Ovary (tissue), 9 donors: ENCODE measurements around the gene CRIM1. TPM values are rescaled to one million over a fixed set of nuclear protein-coding genes. Genes with fewer than 3 reads are reported as not detected.

Experiments used
- DNase-seq, 5 donors: peaks; one replicate each; pipeline ENCODE4 v3.0.0-alpha.2; 2019 to 2020
- H3K27ac ChIP-seq, 2 donors: fragments of 200-600 bp; one replicate each; pipeline versions ENCODE4 v1.5.1 to v1.8.0; 2019 to 2022
- H3K27me3 ChIP-seq: fragments of 200-600 bp; one replicate; pipeline ENCODE4 v1.8.0; 2022
- H3K36me3 ChIP-seq: fragments of 200-600 bp; sonication (generic); one replicate; pipeline ENCODE4 v1.5.1; 2019
- H3K4me1 ChIP-seq: one replicate; pipeline ENCODE4 v1.8.1; 2013; ENCODE audit warnings: mild to moderate bottlenecking, moderate library complexity; ENCODE audit not compliant: insufficient read depth
- H3K4me3 ChIP-seq: fragments of 200-600 bp; sonication (generic); one replicate; pipeline ENCODE4 v1.5.1; 2017
- H3K9me3 ChIP-seq, 2 donors: fragments of 200-600 bp in 1 of 2; sonication (generic) in 1 of 2; one replicate each; pipeline versions ENCODE4 v1.5.1 to v1.8.1; 2013 to 2019; ENCODE audit warnings: mild to moderate bottlenecking in 1 of 2, moderate library complexity in 1 of 2
- CTCF ChIP-seq, 3 donors: fragments of 450-650 bp in 2 of 3; fragments of 200-600 bp in 1 of 3; IDR thresholded peaks; one replicate each; pipeline versions ENCODE4 v1.5.1 to v1.8.0; 2016 to 2022; ENCODE audit warnings: antibody characterized with exemption in 3 of 3, mild to moderate bottlenecking in 1 of 3
- EP300 ChIP-seq: sonication (generic); formaldehyde crosslinking; IDR thresholded peaks from one replicate; pipeline ENCODE4 v1.6.1; 2017; ENCODE audit warnings: antibody characterized with exemption
- POLR2A ChIP-seq: fragments of 450-650 bp; IDR thresholded peaks from one replicate; pipeline ENCODE4 v1.6.1; 2017; ENCODE audit warnings: antibody characterized with exemption, mild to moderate bottlenecking, moderate library complexity
- WGBS, 3 donors: extraction: QIAGEN DNeasy Blood & Tissue Kit in 1 of 3; methylation state at CpG; one replicate each; pipeline versions ENCODE4 v1.1.5 to v1.1.7; 2013 to 2017; 5-methylcytosine and 5-hydroxymethylcytosine counted together
- intact Hi-C, 4 donors: fragments of 100-400 bp; cut with DNase I; formaldehyde crosslinking; loops; one replicate each; pipeline versions ENCODE4 v1.11.0 to v1.15.1; 2022 to 2023
- polyA plus RNA-seq, 2 donors: library from polyadenylated mRNA; stranded (reverse); fragments of 200-250 nt in 1 of 2; fragments of 350-450 nt in 1 of 2; fragmentation: Illumina TruSeq in 1 of 2; extraction: RNeasy Lipid Tissue Mini Kit (QIAGEN cat#74804) in 1 of 2; gene quantifications; one replicate each; pipeline ENCODE4 v1.2.3, GENCODE V29; 2013 to 2014
- total RNA-seq, 7 donors: library from RNA; depleted of rRNA in 2 of 7; stranded (reverse); fragments of >200 nt in 2 of 7; fragmentation: NEBNext Ultra II Directional in 3 of 7; extraction: Animal tissue kit (Norgen Biotek cat#: 25700) in 3 of 7; gene quantifications; one replicate each; pipeline versions ENCODE4 v1.1.0 to v1.2.4, GENCODE V29; 2016 to 2023
- donor health status: DM: no; HTN: no; CAD: no; lungs with moderate emphysema.
- donor health status: DM: no; HTN: no; CAD: no.
- donor health status: Bipolar disorder and iron deficiency.
- donor health status: DM: yes; HTN: yes; CAD: no.
- donor health status: DM: no; HTN: no; CAD: no.
- donor health status: DM: yes; HTN: yes; CAD: no.

Gene CRIM1
- total and polyA plus RNA-seq, 9 donors: 38.4 to 134 (median 65.0) TPM

GRCh38 chr2:36461039-36461681 is 105.6 kb downstream of the CRIM1 start:
- Histone ChIP-seq H3K36me3 (no peaks in the 10 kb centered on the region), H3K27ac (no peak overlapping the region), H3K4me3 (no peak overlapping the region), H3K27me3 (no peaks in the 10 kb centered on the region), H3K9me3 (no peaks in the 10 kb centered on the region), H3K4me1 (peaks cover 12% of the 10 kb centered on the region)
- TF ChIP-seq CTCF (IDR thresholded peaks at IDR 0.05) (no peak), EP300 (no peak), POLR2A (no peak)
- no peak for DNase-seq
- intact Hi-C loops: loop anchor here in 1 of 4 donors (10.0 kb wide), 1 partner anchor 106 kb away; the partner anchor contains the start of gene CRIM1
- 29 to 38% (median 33%) methylated on average over 4 of the region's 4 CpGs for WGBS, 3 donors

GRCh38 chr2:36462311-36462935 is 106.8 kb downstream of the CRIM1 start:
- 89 to 97% (median 93%) methylated on average over 6 of the region's 6 CpGs for WGBS, 3 donors
- Histone ChIP-seq H3K4me3 (no peak overlapping the region), H3K4me1 (peaks cover 8% of the 10 kb centered on the region), H3K9me3 (no peaks in the 10 kb centered on the region), H3K27ac (no peak overlapping the region), H3K36me3 (no peaks in the 10 kb centered on the region), H3K27me3 (no peaks in the 10 kb centered on the region)
- TF ChIP-seq EP300 (no peak), CTCF (IDR thresholded peaks at IDR 0.05) (no peak), POLR2A (no peak)
- DNase-seq: no peak
- intact Hi-C loops: loop anchor here in 1 of 4 donors (10.0 kb wide), 1 partner anchor 108 kb away; the partner anchor contains the start of gene CRIM1

- intact Hi-C loops: loop anchor here in 1 of 4 donors (10.0 kb wide), 1 partner anchor 109 kb away; the partner anchor contains the start of gene CRIM1
- Histone ChIP-seq H3K4me3 (no peak overlapping the region), H3K27ac (no peak overlapping the region), H3K27me3 (no peaks in the 10 kb centered on the region), H3K36me3 (no peaks in the 10 kb centered on the region), H3K9me3 (no peaks in the 10 kb centered on the region), H3K4me1 (peaks cover 8% of the 10 kb centered on the region)
- TF ChIP-seq EP300 (no peak), POLR2A (no peak)
- 87 to 91% (median 89%) methylated on average over 7 of the region's 7 CpGs for WGBS, 3 donors
- no peak for DNase-seq
Measured at GRCh38 chr2:36463365-36463764, 107.8 kb downstream of the CRIM1 start.

GRCh38 chr2:36464006-36464721 is 108.6 kb downstream of the CRIM1 start:
- H3K4me1 ChIP-seq: peaks cover 8% of the 10 kb centered on the region
- intact Hi-C loops: loop anchor here in 1 of 4 donors (10.0 kb wide), 1 partner anchor 109 kb away; the partner anchor contains the start of gene CRIM1

GRCh38 chr2:36466135-36466534 is 110.6 kb downstream of the CRIM1 start:
- TF ChIP-seq CTCF (IDR thresholded peaks at IDR 0.05): no peak
- TF ChIP-seq POLR2A: no peak
- TF ChIP-seq EP300: no peak
- no peaks in the 10 kb centered on the region for H3K4me1 ChIP-seq
- H3K4me3 ChIP-seq: no peak overlapping the region
- H3K36me3 ChIP-seq: no peaks in the 10 kb centered on the region
- intact Hi-C loops: loop anchor here in 1 of 4 donors (10.0 kb wide), 1 partner anchor 111 kb away; the partner anchor contains the start of gene CRIM1
- H3K27me3 ChIP-seq: no peaks in the 10 kb centered on the region
- WGBS, 3 donors: 82 to 89% (median 86%) methylated on average over 4 of the region's 4 CpGs
- DNase-seq: no peak
- no peak overlapping the region for H3K27ac ChIP-seq
- H3K9me3 ChIP-seq: no peaks in the 10 kb centered on the region

More at GRCh38 chr2:36464006-36464721, 108.6 kb downstream of the CRIM1 start:
- WGBS, 3 donors: 92 to 96% (median 96%) methylated on average over 11 of the region's 11 CpGs
- TF ChIP-seq POLR2A: no peak
- H3K4me3 ChIP-seq: no peak overlapping the region
- no peak overlapping the region for H3K27ac ChIP-seq
- H3K9me3 ChIP-seq: no peaks in the 10 kb centered on the region
- H3K36me3 ChIP-seq: no peaks in the 10 kb centered on the region
- DNase-seq: no peak
- H3K27me3 ChIP-seq: no peaks in the 10 kb centered on the region
